GM19397 (cell line): ENCODE results near the gene SLC22A5.

Experiments
- ATAC-seq: cut with Tn5 transposase; IDR thresholded peaks from one replicate; pipeline ENCODE4 v1.9.1; 2021; ENCODE audit warnings: mild to moderate bottlenecking, moderate library complexity; ENCODE audit not compliant: unreplicated experiment

SLC22A5 gene

GRCh38 chr5:132439521-132440089 lies 70.1 kb downstream of the SLC22A5 start:
- no peak for ATAC-seq

- ATAC-seq: no peak
Measured at GRCh38 chr5:132444061-132444460, 74.6 kb downstream of the SLC22A5 start.
